OCI-LY3 (cell line): ENCODE measurements around the gene IPO4.

Experiments
- H2AFZ ChIP-seq: fragments of 200-600, 300-600 bp; shearing (Covaris generic); 2 replicates; pipeline ENCODE4 v1.6.0; 2014; ENCODE audit warnings: antibody characterized with exemption, low read depth, low read length
- H3K27ac ChIP-seq: fragments of 200-600, 300-600 bp; sonication (generic); 2 replicates; pipeline ENCODE4 v1.5.1; 2014; ENCODE audit warnings: mild to moderate bottlenecking, low read length, moderate library complexity, mixed read lengths
- H3K27me3 ChIP-seq: fragments of 200-600, 300-600 bp; sonication (generic); 2 replicates; pipeline ENCODE4 v1.6.1; 2014; ENCODE audit warnings: low read depth, low read length, mixed read lengths
- H3K36me3 ChIP-seq: fragments of 200-600, 300-600 bp; sonication (generic); replicated peaks from 2 replicates; pipeline ENCODE3; 2014; ENCODE audit warnings: low read depth, low read length, mixed read lengths
- H3K4me1 ChIP-seq: fragments of 300-600, 200-600 bp; sonication (generic); 2 replicates; pipeline ENCODE4 v1.6.1; 2014; ENCODE audit warnings: low read length, mixed read lengths
- H3K4me2 ChIP-seq: fragments of 200-600, 300-600 bp; sonication (generic); 2 replicates; pipeline ENCODE4 v1.6.1; 2014; ENCODE audit warnings: low read length, mixed read lengths
- H3K4me3 ChIP-seq: fragments of 300-600, 200-600 bp; sonication (generic); 2 replicates; pipeline ENCODE4 v1.5.1; 2014; ENCODE audit warnings: antibody characterized with exemption, mild to moderate bottlenecking, low read length, moderate library complexity
- H3K79me2 ChIP-seq: fragments of 300-600, 200-600 bp; shearing (Covaris generic); 2 replicates; pipeline ENCODE4 v1.6.1; 2014; ENCODE audit warnings: mild to moderate bottlenecking, low read length, mixed read lengths
- H3K9ac ChIP-seq: fragments of 300-600, 200-600 bp; shearing (Covaris generic); 2 replicates; pipeline ENCODE4 v1.6.0; 2014; ENCODE audit warnings: mild to moderate bottlenecking, low read length, moderate library complexity
- H3K9me3 ChIP-seq: fragments of 200-600, 300-600 bp; shearing (Covaris generic); 2 replicates; pipeline ENCODE4 v1.6.1; 2014; ENCODE audit warnings: low read length, mixed read lengths; ENCODE audit not compliant: insufficient read depth
- H4K20me1 ChIP-seq: fragments of 200-600, 300-600 bp; sonication (generic); 2 replicates; pipeline ENCODE4 v1.6.1; 2016; ENCODE audit warnings: low read length, mixed read lengths; ENCODE audit not compliant: insufficient read depth
- EZH2phosphoT487 ChIP-seq: fragments of 200-600 bp; shearing (Covaris generic); IDR thresholded peaks from 2 replicates; pipeline ENCODE4 v1.6.1; 2018; ENCODE audit warnings: antibody characterized with exemption, mixed run types, low read depth
- TF ChIP-seq, protein P1 (sequence below): fragments of 200-600, 300-600 bp; sonication (generic); IDR thresholded peaks from 2 replicates; pipeline ENCODE4 v1.5.1; 2014; ENCODE audit warnings: antibody characterized with exemption, low read length, low read depth

Gene IPO4

GRCh38 chr14:24211311-24211710 lies 22.7 kb upstream of the IPO4 start:
- H3K9me3 ChIP-seq, result no peaks in the 10 kb centered on the region
- H3K79me2 ChIP-seq, result peaks cover 10% of the 10 kb centered on the region
- no peaks in the 10 kb centered on the region for H3K27me3 ChIP-seq
- H3K27ac ChIP-seq, result no peak overlapping the region
- no peak overlapping the region for H2AFZ ChIP-seq
- no peak overlapping the region for H3K4me2 ChIP-seq
- H3K36me3 ChIP-seq, result peaks cover 37% of the 10 kb centered on the region
- no peak overlapping the region for H3K9ac ChIP-seq
- H4K20me1 ChIP-seq, result no peaks in the 10 kb centered on the region
- TF ChIP-seq, protein P1, sequence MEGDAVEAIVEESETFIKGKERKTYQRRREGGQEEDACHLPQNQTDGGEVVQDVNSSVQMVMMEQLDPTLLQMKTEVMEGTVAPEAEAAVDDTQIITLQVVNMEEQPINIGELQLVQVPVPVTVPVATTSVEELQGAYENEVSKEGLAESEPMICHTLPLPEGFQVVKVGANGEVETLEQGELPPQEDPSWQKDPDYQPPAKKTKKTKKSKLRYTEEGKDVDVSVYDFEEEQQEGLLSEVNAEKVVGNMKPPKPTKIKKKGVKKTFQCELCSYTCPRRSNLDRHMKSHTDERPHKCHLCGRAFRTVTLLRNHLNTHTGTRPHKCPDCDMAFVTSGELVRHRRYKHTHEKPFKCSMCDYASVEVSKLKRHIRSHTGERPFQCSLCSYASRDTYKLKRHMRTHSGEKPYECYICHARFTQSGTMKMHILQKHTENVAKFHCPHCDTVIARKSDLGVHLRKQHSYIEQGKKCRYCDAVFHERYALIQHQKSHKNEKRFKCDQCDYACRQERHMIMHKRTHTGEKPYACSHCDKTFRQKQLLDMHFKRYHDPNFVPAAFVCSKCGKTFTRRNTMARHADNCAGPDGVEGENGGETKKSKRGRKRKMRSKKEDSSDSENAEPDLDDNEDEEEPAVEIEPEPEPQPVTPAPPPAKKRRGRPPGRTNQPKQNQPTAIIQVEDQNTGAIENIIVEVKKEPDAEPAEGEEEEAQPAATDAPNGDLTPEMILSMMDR, result no peak
- no peak overlapping the region for H3K4me3 ChIP-seq
- H3K4me1 ChIP-seq, result peaks cover 17% of the 10 kb centered on the region

DNA sequence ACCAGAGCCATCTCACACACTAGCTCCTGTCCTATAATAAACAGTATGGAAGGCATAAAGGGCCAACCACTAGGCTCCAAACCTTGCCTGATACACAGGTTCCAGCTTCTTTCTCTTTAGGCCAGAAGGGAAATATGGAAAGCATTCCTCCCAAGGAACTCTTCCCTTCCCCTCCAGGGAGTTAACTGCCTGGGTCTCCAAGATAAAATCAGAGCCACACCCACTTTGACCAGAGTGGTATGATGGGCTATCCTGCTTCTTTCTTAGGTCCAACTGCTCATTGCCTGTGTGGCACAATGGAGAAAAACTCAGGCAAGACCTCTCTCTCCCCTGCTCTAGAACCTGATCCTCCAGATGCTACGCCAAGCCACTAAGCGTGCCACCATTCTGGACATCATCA lies 19.0 kb upstream of the IPO4 start:
- peaks cover 7% of the 10 kb centered on the region for H3K79me2 ChIP-seq
- H3K4me3 ChIP-seq, result no peak overlapping the region
- H3K4me2 ChIP-seq, result no peak overlapping the region
- H3K27me3 ChIP-seq, result no peaks in the 10 kb centered on the region
- TF ChIP-seq, protein P1, result no peak
- TF ChIP-seq EZH2phosphoT487, result no peak
- no peak overlapping the region for H3K27ac ChIP-seq
- H2AFZ ChIP-seq, result no peak overlapping the region
- H4K20me1 ChIP-seq, result 0 out of 2 replicates have a peak, but pooled peaks cover 2% of the 10 kb centered on the region
- no peaks in the 10 kb centered on the region for H3K9me3 ChIP-seq
- H3K36me3 ChIP-seq, result peaks cover 53% of the 10 kb centered on the region
- H3K4me1 ChIP-seq, result no peaks in the 10 kb centered on the region; the same call in 1 of the 2 replicates
- H3K9ac ChIP-seq, result no peak overlapping the region

DNA sequence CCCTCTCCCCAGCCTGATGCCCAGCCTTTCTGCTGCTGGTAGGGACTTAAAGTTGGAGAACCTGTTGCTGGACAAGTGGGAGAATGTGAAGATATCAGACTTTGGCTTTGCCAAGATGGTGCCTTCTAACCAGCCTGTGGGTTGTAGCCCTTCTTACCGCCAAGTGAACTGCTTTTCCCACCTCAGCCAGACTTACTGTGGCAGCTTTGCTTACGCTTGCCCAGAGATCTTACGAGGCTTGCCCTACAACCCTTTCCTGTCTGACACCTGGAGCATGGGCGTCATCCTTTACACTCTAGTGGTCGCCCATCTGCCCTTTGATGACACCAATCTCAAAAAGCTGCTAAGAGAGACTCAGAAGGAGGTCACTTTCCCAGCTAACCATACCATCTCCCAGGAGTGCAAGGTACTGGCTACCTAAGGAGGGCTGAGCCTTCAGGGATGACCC lies 18.5 kb upstream of the IPO4 start:
- no peak overlapping the region for H3K27ac ChIP-seq
- no peaks in the 10 kb centered on the region for H3K9me3 ChIP-seq
- no peak overlapping the region for H2AFZ ChIP-seq
- peaks cover 53% of the 10 kb centered on the region for H3K36me3 ChIP-seq
- H3K79me2 ChIP-seq, result peaks cover 3% of the 10 kb centered on the region
- no peak overlapping the region for H3K9ac ChIP-seq
- 0 out of 2 replicates have a peak, but pooled peaks cover 2% of the 10 kb centered on the region for H4K20me1 ChIP-seq
- H3K4me1 ChIP-seq, result no peaks in the 10 kb centered on the region
- no peak for TF ChIP-seq EZH2phosphoT487
- TF ChIP-seq, protein P1, result no peak
- H3K4me3 ChIP-seq, result no peak overlapping the region
- no peaks in the 10 kb centered on the region for H3K27me3 ChIP-seq
- H3K4me2 ChIP-seq, result no peak overlapping the region

- Histone ChIP-seq H2AFZ (no peak overlapping the region), H3K27ac (no peak overlapping the region), H3K9ac (no peak overlapping the region), H3K79me2 (no peaks in the 10 kb centered on the region), H3K27me3 (no peaks in the 10 kb centered on the region), H3K4me1 (no peaks in the 10 kb centered on the region), H3K9me3 (no peaks in the 10 kb centered on the region), H3K4me2 (no peak overlapping the region), H3K4me3 (no peak overlapping the region), H3K36me3 (peaks cover 56% of the 10 kb centered on the region), H4K20me1 (0 out of 2 replicates have a peak, but pooled peaks cover 2% of the 10 kb centered on the region)
- no peak for TF ChIP-seq EZH2phosphoT487
- TF ChIP-seq, protein P1, result no peak
These were observed 17.9 kb upstream of the IPO4 start for GRCh38 chr14:24206260-24207103.
